A549 (cell line): Measurements from ENCODE around the gene DDX31. TPM values are rescaled to one million over a fixed set of nuclear protein-coding genes. Genes with fewer than 3 reads are reported as not detected.

Experiments
- ATAC-seq, 2 experiments: fragments of 200-7000 bp in 1 of 2; fragments of >200 bp in 1 of 2; cut with Nextera tagmentation in 1 of 2; cut with Tn5 transposase in 1 of 2; 3 replicates each; pipeline versions ENCODE4 v1.8.0 to v1.9.1; 2018 to 2020; ENCODE audit warnings: mild to moderate bottlenecking in 1 of 2, moderate library complexity in 1 of 2
- CTCF ChIA-PET: fragments of 300-600 bp; sonication (Branson Sonifier 250); formaldehyde crosslinking; extraction: SDS; loops from one replicate; lab custom pipeline; 2021; ENCODE audit warnings: antibody characterized with exemption, inconsistent platforms; lab: Yijun Ruan, JAX
- POLR2A ChIA-PET: fragments of 350-600 bp; formaldehyde crosslinking; extraction: SDS; loops from one replicate; lab custom pipeline; 2021; ENCODE audit warnings: antibody characterized with exemption, inconsistent platforms; lab: Yijun Ruan, JAX
- DNase-seq, 2 experiments: peaks; one replicate each; pipeline versions ENCODE4 v3.0.0 to v3.0.0-alpha.2; 2011 to 2016; ENCODE audit warnings: low read depth in 1 of 2, low spot score in 1 of 2
- FAIRE-seq: peaks from 2 replicates; lab custom pipeline; 2011; peaks lifted over from hg19 to GRCh38; lab: Jason Lieb, UNC
- H3K27ac ChIP-seq, 2 experiments: fragments of >200 bp; sonication (Bioruptor Twin); formaldehyde crosslinking; 3 replicates each; pipeline ENCODE4 v1.5.1; 2016 to 2017
- H3K4me1 ChIP-seq: fragments of >200 bp; sonication (Bioruptor Twin); formaldehyde crosslinking; 3 replicates; pipeline ENCODE4 v1.6.1; 2016
- H3K4me2 ChIP-seq: fragments of >200 bp; sonication (Bioruptor Twin); formaldehyde crosslinking; 3 replicates; pipeline ENCODE4 v1.6.1; 2016
- H3K4me3 ChIP-seq: fragments of >200 bp; sonication (Bioruptor Twin); formaldehyde crosslinking; 3 replicates; pipeline ENCODE4 v1.5.1; 2016
- H3K9me3 ChIP-seq: fragments of >200 bp; sonication (Bioruptor Twin); formaldehyde crosslinking; 3 replicates; pipeline ENCODE4 v1.6.1; 2016
- BHLHE40 ChIP-seq: IDR thresholded peaks from 2 replicates; pipeline ENCODE4 v1.6.1; 2012; ENCODE audit warnings: low read depth, low read length, inconsistent platforms
- CBX8 ChIP-seq: fragments of 200-600 bp; sonication (generic); IDR thresholded peaks from 2 replicates; pipeline ENCODE4 v1.6.1; 2016
- CHD2 ChIP-seq: fragments of 150-350 bp; IDR thresholded peaks from 2 replicates; pipeline ENCODE4 v1.6.1; 2014; ENCODE audit warnings: low read length; ENCODE audit not compliant: partially characterized antibody
- CHD4 ChIP-seq: fragments of 200-600 bp; sonication (generic); IDR thresholded peaks from 2 replicates; pipeline ENCODE4 v1.6.1; 2016; ENCODE audit warnings: antibody characterized with exemption, mild to moderate bottlenecking, borderline replicate concordance
- ESRRA ChIP-seq: fragments of 150-350 bp; IDR thresholded peaks from 2 replicates; pipeline ENCODE4 v1.6.1; 2014; ENCODE audit warnings: mild to moderate bottlenecking, low read length, borderline replicate concordance
- FOSB ChIP-seq: fragments of 250-450 bp; sonication (Bioruptor Pico); IDR thresholded peaks from 2 replicates; pipeline ENCODE4 v1.5.0; 2020; ENCODE audit warnings: mild to moderate bottlenecking, moderate library complexity
- FOSL2 ChIP-seq, 2 experiments: fragments of 450-650 bp in 1 of 2; fragments of >200 bp in 1 of 2; sonication (Bioruptor Twin) in 1 of 2; formaldehyde crosslinking; IDR thresholded peaks; 2 replicates each; pipeline versions ENCODE4 v1.5.0 to v1.6.1; 2016 to 2020; ENCODE audit warnings: mild to moderate bottlenecking in 1 of 2, moderate library complexity in 1 of 2
- HOXA7 ChIP-seq: fragments of 250-450 bp; sonication (Bioruptor Pico); IDR thresholded peaks from 2 replicates; pipeline ENCODE4 v1.5.0; 2020; ENCODE audit warnings: mild to moderate bottlenecking, moderate library complexity
- JUN ChIP-seq, 2 experiments: fragments of >200 bp; sonication (Bioruptor Twin); formaldehyde crosslinking; IDR thresholded peaks; 2 replicates in 1 of 2; 3 replicates in 1 of 2; pipeline ENCODE4 v1.6.1; 2016 to 2017
- KDM5A ChIP-seq: fragments of 200-600 bp; sonication (generic); IDR thresholded peaks from 2 replicates; pipeline ENCODE4 v1.6.1; 2016; ENCODE audit warnings: antibody characterized with exemption, mild to moderate bottlenecking
- MYC ChIP-seq: IDR thresholded peaks from 2 replicates; pipeline ENCODE4 v1.6.1; 2012; ENCODE audit warnings: mild to moderate bottlenecking, inconsistent platforms, low read length, improper control_type of control experiment, borderline replicate concordance
- NFE2L2 ChIP-seq: fragments of 150-350 bp; conservative IDR thresholded peaks from 2 replicates; pipeline ENCODE4 v1.6.1; 2014; ENCODE audit warnings: low read length
- RARB ChIP-seq: fragments of 250-450 bp; sonication (Bioruptor Pico); IDR thresholded peaks from 2 replicates; pipeline ENCODE4 v1.8.0; 2021; ENCODE audit warnings: mild to moderate bottlenecking, moderate library complexity
- RCOR1 ChIP-seq: fragments of 150-350 bp; IDR thresholded peaks from 2 replicates; pipeline ENCODE4 v1.6.1; 2014; ENCODE audit warnings: antibody characterized with exemption, low read length, low read depth
- SMC3 ChIP-seq: fragments of >200 bp; sonication (Bioruptor Twin); formaldehyde crosslinking; IDR thresholded peaks from 3 replicates; pipeline ENCODE4 v1.6.1; 2018; ENCODE audit warnings: inconsistent platforms
- ZFP36 ChIP-seq: fragments of 450-650 bp; IDR thresholded peaks from 2 replicates; pipeline ENCODE4 v1.6.1; 2014; ENCODE audit warnings: borderline replicate concordance; ENCODE audit not compliant: partially characterized antibody
- ZNF302 ChIP-seq: fragments of 250-450 bp; sonication (Bioruptor Pico); IDR thresholded peaks from 2 replicates; pipeline ENCODE4 v1.9.0; 2021; ENCODE audit warnings: inconsistent platforms, mild to moderate bottlenecking, moderate library complexity
- ZSCAN20 ChIP-seq: fragments of 250-450 bp; sonication (Bioruptor Pico); IDR thresholded peaks from 2 replicates; pipeline ENCODE4 v1.8.0; 2022; ENCODE audit warnings: mild to moderate bottlenecking, moderate library complexity
- WGBS: methylation state at CpG from one replicate; pipeline ENCODE4 v1.1.6; 2017; ENCODE audit errors: missing lambda C conversion rate; 5-methylcytosine and 5-hydroxymethylcytosine counted together
- polyA plus RNA-seq, 4 experiments: library from polyadenylated mRNA; depleted of rRNA in 3 of 4; stranded (reverse); fragments of >200 nt; fragmentation: RNase III in 1 of 4; extraction: RNeasy Plus Mini Kit Qiagen cat#74134 plus additional on column Dnase treatment in 1 of 4; gene quantifications; 2 replicates in 3 of 4; 3 replicates in 1 of 4; pipeline ENCODE4 v1.2.3, GENCODE V29; 2011 to 2017
- TF ChIP-seq, protein P1 (sequence below): IDR thresholded peaks from 2 replicates; pipeline ENCODE4 v1.6.1; 2012
- TF ChIP-seq, protein P2 (sequence below): fragments of 250-450 bp; sonication (Bioruptor Pico); IDR thresholded peaks from 2 replicates; pipeline ENCODE4 v1.5.0; 2020; ENCODE audit warnings: low read depth, mild to moderate bottlenecking, moderate library complexity
- TF ChIP-seq, protein P3 (sequence below): fragments of 150-350 bp; IDR thresholded peaks from 2 replicates; pipeline ENCODE4 v1.6.1; 2014; ENCODE audit warnings: low read depth, mild to moderate bottlenecking, low read length
- TF ChIP-seq, protein P4 (sequence below): IDR thresholded peaks from 2 replicates; pipeline ENCODE4 v1.6.1; 2012; ENCODE audit warnings: low read depth, borderline replicate concordance
- TF ChIP-seq, protein P5 (sequence below): fragments of 200-600 bp; sonication (generic); IDR thresholded peaks from 2 replicates; pipeline ENCODE4 v1.6.1; 2016; ENCODE audit warnings: antibody characterized with exemption, mild to moderate bottlenecking, moderate library complexity

DDX31 gene
- polyA plus RNA-seq, 2 of the 4 experiments (the other 2 are of a cell fraction) = 20.0 to 30.1 TPM

DNA sequence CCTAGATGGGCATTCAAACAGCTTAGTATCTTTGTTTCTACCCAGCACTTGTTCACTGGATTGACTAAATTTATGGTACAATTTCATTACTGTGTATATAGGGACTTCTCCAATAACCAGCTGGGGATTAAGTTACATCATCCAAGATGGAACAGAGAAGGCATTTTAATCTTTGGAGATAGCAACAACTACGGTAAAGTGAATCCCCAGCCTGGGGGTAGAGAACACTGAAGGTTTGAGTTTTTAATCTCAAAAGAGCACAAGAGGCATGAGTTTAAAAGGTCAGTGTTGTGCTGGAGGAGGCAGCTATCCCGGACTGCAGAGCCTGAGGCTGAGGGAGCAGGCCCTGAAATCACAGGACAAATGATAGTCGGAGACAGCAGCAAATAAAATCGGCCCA, 28.6 kb downstream of the DDX31 start:
- H3K4me1 ChIP-seq = no peaks in the 10 kb centered on the region
- H3K4me2 ChIP-seq = no peak overlapping the region
- no peak for FAIRE-seq
- no peak overlapping the region for H3K4me3 ChIP-seq
- no peak overlapping the region for H3K27ac ChIP-seq
- ATAC-seq = no peak
- CTCF ChIA-PET = interaction anchor here (1.0 to 1.4 kb wide), 4 partner anchors 9 to 153 kb away, joined by 3 to 5 read pairs (median 4); no protein-coding TSS in a partner anchor
- TF ChIP-seq BHLHE40 (no peak), NFE2L2 (no peak), ZNF302 (CRISPR knock-in tag) (no peak), ESRRA (no peak), CBX8 (no peak), CHD2 (no peak), HOXA7 (CRISPR knock-in tag) (no peak)
- TF ChIP-seq, protein P1, sequence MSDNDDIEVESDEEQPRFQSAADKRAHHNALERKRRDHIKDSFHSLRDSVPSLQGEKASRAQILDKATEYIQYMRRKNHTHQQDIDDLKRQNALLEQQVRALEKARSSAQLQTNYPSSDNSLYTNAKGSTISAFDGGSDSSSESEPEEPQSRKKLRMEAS = no peak
- H3K9me3 ChIP-seq = no peaks in the 10 kb centered on the region
- POLR2A ChIA-PET = no interaction called here
- DNase-seq = no peak
- WGBS = 92% methylated on average over 4 of the region's 4 CpGs

DNA sequence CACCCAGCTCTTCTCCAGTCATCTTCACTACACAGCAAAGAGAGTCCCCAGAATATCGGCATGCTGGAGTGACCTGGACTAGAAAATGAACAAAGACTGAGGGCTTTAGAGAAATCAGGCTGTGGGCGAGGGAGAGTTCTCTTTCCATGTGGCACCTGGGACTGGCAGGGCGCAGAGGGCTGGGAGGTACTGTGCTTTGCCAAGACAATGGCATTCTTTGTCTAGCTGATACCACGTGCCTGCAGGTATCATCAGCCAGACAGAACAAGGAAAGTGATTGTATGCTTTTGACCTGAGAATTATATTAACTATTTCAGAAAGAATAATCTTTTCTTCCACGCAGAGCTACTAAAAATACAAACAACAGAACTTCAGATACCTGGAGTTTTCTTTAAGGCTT, 30.5 kb downstream of the DDX31 start:
- no peak for DNase-seq
- H3K4me3 ChIP-seq = no peak overlapping the region
- no peaks in the 10 kb centered on the region for H3K4me1 ChIP-seq
- no peak overlapping the region for H3K4me2 ChIP-seq
- POLR2A ChIA-PET = no interaction called here
- CTCF ChIA-PET = interaction anchor here (0.9 to 1.6 kb wide), 3 partner anchors 14 to 79 kb away, joined by 3 read pairs; no protein-coding TSS in a partner anchor
- TF ChIP-seq RARB = no peak
- no peak for TF ChIP-seq CBX8
- TF ChIP-seq KDM5A = no peak
- TF ChIP-seq ZSCAN20 = no peak
- TF ChIP-seq FOSL2 (IDR thresholded peaks at IDR 0.05) = no peak
- no peak for TF ChIP-seq FOSL2 (CRISPR knock-in tag; IDR thresholded peaks at IDR 0.05)
- TF ChIP-seq JUN (IDR thresholded peaks at IDR 0.05) = no peak
- no peak for TF ChIP-seq SMC3
- TF ChIP-seq, protein P2, sequence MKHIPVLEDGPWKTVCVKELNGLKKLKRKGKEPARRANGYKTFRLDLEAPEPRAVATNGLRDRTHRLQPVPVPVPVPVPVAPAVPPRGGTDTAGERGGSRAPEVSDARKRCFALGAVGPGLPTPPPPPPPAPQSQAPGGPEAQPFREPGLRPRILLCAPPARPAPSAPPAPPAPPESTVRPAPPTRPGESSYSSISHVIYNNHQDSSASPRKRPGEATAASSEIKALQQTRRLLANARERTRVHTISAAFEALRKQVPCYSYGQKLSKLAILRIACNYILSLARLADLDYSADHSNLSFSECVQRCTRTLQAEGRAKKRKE (CRISPR knock-in tag) = no peak
- TF ChIP-seq CHD4 = no peak
- TF ChIP-seq FOSB = no peak
- no peak for TF ChIP-seq BHLHE40
- TF ChIP-seq MYC = no peak
- TF ChIP-seq, protein P3, sequence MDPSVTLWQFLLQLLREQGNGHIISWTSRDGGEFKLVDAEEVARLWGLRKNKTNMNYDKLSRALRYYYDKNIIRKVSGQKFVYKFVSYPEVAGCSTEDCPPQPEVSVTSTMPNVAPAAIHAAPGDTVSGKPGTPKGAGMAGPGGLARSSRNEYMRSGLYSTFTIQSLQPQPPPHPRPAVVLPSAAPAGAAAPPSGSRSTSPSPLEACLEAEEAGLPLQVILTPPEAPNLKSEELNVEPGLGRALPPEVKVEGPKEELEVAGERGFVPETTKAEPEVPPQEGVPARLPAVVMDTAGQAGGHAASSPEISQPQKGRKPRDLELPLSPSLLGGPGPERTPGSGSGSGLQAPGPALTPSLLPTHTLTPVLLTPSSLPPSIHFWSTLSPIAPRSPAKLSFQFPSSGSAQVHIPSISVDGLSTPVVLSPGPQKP = no peak
- TF ChIP-seq, protein P1 = no peak
- TF ChIP-seq RCOR1 = no peak
- TF ChIP-seq, protein P4, sequence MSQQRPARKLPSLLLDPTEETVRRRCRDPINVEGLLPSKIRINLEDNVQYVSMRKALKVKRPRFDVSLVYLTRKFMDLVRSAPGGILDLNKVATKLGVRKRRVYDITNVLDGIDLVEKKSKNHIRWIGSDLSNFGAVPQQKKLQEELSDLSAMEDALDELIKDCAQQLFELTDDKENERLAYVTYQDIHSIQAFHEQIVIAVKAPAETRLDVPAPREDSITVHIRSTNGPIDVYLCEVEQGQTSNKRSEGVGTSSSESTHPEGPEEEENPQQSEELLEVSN = no peak
- TF ChIP-seq ZFP36 = no peak
- no peak for TF ChIP-seq CHD2
- TF ChIP-seq, protein P5, sequence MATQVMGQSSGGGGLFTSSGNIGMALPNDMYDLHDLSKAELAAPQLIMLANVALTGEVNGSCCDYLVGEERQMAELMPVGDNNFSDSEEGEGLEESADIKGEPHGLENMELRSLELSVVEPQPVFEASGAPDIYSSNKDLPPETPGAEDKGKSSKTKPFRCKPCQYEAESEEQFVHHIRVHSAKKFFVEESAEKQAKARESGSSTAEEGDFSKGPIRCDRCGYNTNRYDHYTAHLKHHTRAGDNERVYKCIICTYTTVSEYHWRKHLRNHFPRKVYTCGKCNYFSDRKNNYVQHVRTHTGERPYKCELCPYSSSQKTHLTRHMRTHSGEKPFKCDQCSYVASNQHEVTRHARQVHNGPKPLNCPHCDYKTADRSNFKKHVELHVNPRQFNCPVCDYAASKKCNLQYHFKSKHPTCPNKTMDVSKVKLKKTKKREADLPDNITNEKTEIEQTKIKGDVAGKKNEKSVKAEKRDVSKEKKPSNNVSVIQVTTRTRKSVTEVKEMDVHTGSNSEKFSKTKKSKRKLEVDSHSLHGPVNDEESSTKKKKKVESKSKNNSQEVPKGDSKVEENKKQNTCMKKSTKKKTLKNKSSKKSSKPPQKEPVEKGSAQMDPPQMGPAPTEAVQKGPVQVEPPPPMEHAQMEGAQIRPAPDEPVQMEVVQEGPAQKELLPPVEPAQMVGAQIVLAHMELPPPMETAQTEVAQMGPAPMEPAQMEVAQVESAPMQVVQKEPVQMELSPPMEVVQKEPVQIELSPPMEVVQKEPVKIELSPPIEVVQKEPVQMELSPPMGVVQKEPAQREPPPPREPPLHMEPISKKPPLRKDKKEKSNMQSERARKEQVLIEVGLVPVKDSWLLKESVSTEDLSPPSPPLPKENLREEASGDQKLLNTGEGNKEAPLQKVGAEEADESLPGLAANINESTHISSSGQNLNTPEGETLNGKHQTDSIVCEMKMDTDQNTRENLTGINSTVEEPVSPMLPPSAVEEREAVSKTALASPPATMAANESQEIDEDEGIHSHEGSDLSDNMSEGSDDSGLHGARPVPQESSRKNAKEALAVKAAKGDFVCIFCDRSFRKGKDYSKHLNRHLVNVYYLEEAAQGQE = no peak
- no peak for ATAC-seq
- H3K27ac ChIP-seq = no peak overlapping the region
- no peak for FAIRE-seq
- 91% methylated on average over 5 of the region's 5 CpGs for WGBS
- no peaks in the 10 kb centered on the region for H3K9me3 ChIP-seq
